Right hindlimb (tissue), 1 donor: Measurements from ENCODE around the gene ING1.
"Not testable (repeated sequence)": the region's sequence is repeated elsewhere in the genome, so short reads cannot be mapped to it uniquely, and the experiment has no call there.

ENCODE experiments used
- DNase-seq: peaks from one replicate; pipeline ENCODE4 v3.0.0-alpha.2; 2018

The ING1 gene

GRCh38 chr13:110696776-110697175, 16.7 kb upstream of the ING1 start:
- no peak for DNase-seq

- DNase-seq, result no peak
Measured at GRCh38 chr13:110697842-110698241, 15.7 kb upstream of the ING1 start.

GRCh38 chr13:110698689-110699088, 14.8 kb upstream of the ING1 start:
- DNase-seq, result no peak

- DNase-seq, result no peak
Measured at GRCh38 chr13:110699148-110700145, 14.1 kb upstream of the ING1 start.

GRCh38 chr13:110700186-110700585, 13.3 kb upstream of the ING1 start:
- DNase-seq, result no peak

GRCh38 chr13:110700641-110701040, 12.9 kb upstream of the ING1 start:
- no peak for DNase-seq

GRCh38 chr13:110701061-110701460, 12.4 kb upstream of the ING1 start:
- DNase-seq, result not testable (repeated sequence)

GRCh38 chr13:110702089-110702488, 11.4 kb upstream of the ING1 start:
- no peak for DNase-seq

- no peak for DNase-seq
Measured at GRCh38 chr13:110702591-110703526, 10.6 kb upstream of the ING1 start.

- no peak for DNase-seq
Measured at GRCh38 chr13:110705356-110705825, 8.1 kb upstream of the ING1 start.

- DNase-seq, result peak; percentile 98
Measured at GRCh38 chr13:110705826-110706569, 7.5 kb upstream of the ING1 start, which contains the start of gene CARS2. CARS2 (minus strand) TSS chr13:110706116; CDS start chr13:110706093, 23 bp downstream.

- DNase-seq, result no peak
Measured at GRCh38 chr13:110706570-110707372, 6.7 kb upstream of the ING1 start.

GRCh38 chr13:110712081-110712848, 1.2 kb upstream of the ING1 start:
- DNase-seq, result peak; percentile 96

- peak; percentile 100 for DNase-seq
Measured at GRCh38 chr13:110712849-110713641, 455 bp upstream of the ING1 start.

- DNase-seq, result peak; percentile 69
Measured at GRCh38 chr13:110713981-110714796, 689 bp downstream of the ING1 start.

- peak; percentile 82 for DNase-seq
Measured at GRCh38 chr13:110714797-110715394, 1.4 kb downstream of the ING1 start.

- peak; percentile 99 for DNase-seq
Measured at GRCh38 chr13:110715395-110716246, 2.1 kb downstream of the ING1 start.

- DNase-seq, result no peak
Measured at GRCh38 chr13:110716247-110716515, 2.7 kb downstream of the ING1 start.
